ENCODE results near the gene KRT85.

- TF ChIP-seq REST (IDR thresholded peaks at IDR 0.05; ENCODE audit: insufficient read depth in 1 of 2, low read depth in 2 of 2, low read length in 2 of 2) (no peak), SIN3A (IDR thresholded peaks at IDR 0.05; ENCODE audit: borderline replicate concordance, insufficient read depth, low read length) (no peak), POLR2AphosphoS5 (IDR thresholded peaks at IDR 0.05; ENCODE audit: low read depth, low read length) (no peak), FOXP2 (optimal IDR thresholded peaks at IDR 0.05; ENCODE audit: borderline replicate concordance, extremely low read depth, extremely low read length, insufficient read depth) (no peak)
Measured at GRCh38 chr12:52343550-52343949, 23.7 kb downstream of the KRT85 start.
